HG02588 (cell line): ENCODE results near the gene SYMPK.
A peak's percentile ranks its signal among the peaks of the same experiment; 100 is the strongest.
"Not testable (repeated sequence)": the region's sequence is repeated elsewhere in the genome, so short reads cannot be mapped to it uniquely, and the experiment has no call there.

Experiments
- ATAC-seq: cut with Tn5 transposase; IDR thresholded peaks from one replicate; pipeline ENCODE4 v1.9.1; 2021; ENCODE audit warnings: mild to moderate bottlenecking, moderate library complexity; ENCODE audit not compliant: unreplicated experiment

Gene SYMPK

DNA sequence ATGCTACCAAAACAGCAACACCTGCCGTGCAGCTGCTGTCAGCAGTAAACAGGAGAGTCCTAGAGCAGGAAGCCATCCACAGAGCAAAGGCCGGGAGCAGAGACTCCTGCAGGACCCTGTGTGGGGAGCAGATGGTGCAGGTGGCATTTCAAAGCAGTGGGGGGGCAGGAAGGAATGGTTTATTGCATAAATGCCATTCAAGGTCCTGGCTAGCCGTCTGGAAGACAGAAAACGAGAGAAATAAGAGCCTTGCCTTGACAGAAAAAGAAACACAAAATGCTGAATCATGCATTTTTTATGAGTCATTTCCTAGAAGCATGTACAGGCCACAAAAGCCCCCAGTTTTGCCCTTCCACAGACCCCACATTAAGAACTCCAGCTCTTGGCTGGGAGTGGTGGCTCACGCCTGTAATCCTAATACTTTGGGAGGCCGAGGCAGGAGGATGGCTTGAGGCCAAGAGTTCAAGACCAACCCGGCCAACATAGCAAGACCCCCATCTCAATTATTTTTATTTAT, 53.2 kb downstream of the SYMPK start:
- no peak for ATAC-seq

DNA sequence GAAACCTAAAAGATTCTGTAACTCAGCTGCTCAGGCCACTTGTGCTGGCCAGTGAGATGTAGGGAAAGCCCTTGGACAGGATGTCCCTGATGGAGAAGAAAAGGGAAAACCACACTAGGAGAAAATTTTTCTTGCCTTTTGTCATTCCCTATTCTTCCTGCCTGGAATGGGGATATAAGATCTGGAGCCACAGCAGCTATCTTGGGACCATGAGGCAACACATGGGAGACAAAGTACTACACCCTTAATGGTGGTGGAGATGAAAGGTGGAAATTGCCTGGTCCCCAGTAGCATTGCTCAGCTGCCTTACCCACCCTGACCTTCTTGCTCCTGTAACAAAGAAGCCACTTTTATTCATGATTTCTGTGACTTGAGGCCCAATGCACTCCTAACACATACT, 57.2 kb downstream of the SYMPK start:
- ATAC-seq = no peak

DNA sequence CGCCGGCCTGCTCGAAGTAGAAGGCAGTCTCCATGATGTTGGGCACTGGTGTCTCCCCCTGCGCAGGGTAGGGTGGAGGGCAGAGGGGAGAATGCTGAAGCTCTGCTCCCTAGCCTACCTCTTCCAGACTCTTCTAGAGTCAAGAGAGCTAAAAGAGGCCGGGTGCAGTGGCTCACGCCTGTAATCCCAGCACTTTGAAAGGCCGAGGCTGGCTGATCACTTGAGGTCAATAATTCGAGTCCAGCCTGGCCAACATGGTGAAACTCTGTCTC, 58.1 kb downstream of the SYMPK start:
- ATAC-seq = no peak

DNA sequence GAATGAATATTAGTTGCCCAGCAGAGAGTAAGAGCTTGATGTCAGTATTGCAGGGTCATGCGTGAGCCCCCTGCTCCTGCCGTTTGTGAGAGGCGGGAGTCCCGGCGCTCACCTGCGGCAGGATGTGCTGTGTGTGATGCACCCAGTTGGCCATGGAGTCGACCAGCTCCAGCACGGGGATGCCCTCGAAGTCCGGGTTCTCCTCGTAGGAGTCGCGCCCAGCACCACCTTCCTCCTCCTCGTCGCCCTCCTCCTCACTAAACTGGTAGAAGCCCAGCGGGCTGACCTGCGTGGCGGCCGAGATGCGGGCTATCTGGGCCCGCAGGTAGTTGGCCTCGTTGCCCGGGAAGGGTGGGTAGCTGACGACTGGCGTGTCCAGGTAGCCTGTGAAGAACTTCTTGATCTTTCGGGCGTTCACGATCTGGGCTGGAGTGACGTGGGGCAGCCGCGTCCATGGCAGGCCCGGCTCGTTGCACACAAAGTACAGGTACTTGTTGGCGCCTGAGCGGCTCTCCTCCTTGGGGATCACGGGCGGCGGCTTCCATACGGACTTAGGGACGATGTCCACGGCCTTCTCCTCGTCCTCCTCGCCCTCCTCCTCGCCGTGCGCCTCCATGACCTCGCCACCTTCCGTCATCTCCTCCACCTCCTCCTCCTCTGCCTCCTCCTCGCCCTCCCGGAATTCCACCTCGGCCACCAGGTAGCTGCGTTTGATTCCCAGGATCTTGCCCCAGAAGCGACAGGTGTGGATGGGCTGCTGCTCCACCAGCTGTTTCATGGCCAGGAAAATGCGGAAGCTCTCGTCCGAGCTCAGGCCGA, 58.6 kb downstream of the SYMPK start:
- ATAC-seq = no peak

DNA sequence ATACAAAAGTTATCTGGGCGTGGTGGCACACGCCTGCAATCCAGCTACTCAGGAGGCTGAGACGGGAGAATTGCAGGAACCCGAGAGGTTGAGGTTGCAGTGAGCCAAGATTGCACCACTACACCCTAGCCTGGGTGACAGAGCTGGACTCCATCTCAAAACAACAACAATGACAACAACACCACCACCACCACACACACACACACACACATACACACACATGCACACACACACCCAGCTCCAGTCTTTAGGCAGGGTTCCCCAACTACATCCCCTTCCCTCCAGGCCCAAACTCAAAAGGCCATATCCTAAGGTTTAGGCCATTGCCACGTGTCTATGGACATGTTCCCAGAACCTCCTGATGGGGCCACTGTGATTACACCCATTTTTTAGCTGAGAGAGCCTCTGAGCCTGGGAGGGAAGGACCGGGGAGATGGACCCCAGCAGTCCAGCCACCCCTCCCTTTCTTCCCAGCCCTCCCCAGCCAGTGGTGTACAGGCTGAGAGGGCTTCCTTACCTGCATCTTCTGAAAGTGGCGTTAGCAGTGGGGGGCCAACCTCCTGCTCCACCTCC, 61.3 kb downstream of the SYMPK start:
- no peak for ATAC-seq

DNA sequence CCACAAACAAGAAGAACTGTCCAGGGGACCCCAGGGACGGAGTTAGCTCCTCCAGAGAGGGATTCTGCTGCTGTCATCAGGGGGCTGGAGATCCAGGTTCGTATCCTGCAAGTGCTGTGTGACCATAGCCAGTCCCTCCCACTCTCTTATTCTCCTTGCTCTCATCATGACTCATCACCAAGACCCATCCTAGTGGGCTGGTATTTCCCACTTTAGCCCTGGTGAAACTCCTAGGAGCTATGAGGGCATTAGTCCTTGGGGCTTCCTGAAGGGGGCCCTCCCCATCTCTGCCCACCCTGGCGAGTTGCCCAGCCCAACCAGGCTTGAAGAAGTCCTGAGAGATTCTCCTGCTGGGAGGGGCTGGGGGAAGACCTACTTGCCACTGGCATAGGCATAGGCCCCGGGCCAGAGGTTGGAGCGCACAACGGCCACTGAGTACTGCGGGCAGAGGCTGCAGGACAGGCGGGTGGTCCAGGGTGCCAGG, 62.8 kb downstream of the SYMPK start:
- ATAC-seq = no peak

DNA sequence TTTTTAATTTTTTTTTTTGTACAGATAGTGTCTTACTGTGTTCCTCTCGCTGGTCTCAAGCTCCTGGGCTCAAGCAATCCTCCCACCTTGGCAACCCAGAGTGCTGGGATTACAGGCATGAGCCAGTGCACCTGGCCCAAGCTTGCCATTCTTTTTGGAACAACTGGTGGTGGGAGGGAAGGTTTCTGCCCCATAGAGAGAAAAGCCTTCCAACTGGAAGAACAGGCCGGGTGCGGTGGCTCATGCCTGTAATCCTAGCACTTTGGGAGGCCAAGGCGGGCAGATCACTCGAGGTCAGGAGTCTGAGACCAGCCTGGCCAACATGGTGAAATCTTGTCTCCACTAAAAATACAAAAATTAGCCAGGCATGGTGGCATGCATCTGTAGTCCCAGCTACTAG, 63.4 kb downstream of the SYMPK start:
- not testable (repeated sequence) for ATAC-seq

DNA sequence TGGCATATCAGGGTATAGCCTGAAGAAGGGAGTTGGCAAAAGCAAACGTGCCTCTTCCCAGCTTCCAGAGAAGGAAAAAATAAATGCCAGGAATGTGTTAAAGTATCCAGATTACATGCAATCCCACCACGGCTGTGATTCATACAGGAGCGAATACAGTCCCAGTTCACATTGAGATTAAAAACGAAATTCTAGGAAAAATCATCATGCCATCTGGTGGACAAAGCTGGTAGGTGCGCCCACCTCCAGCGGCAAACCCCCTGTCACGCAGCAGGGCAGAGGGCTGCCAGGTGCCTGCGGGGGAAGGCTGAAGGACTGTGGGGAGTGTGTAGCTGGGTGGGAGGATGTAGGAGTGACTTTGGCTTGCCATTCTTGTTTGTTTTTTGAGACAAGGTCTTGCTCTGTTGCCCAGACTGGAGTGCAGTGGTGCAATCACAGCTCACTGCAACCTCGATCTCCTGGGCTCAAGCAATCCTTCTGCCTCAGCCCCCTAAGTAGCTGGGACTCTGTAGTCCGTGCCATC, 63.9 kb downstream of the SYMPK start:
- no peak for ATAC-seq

DNA sequence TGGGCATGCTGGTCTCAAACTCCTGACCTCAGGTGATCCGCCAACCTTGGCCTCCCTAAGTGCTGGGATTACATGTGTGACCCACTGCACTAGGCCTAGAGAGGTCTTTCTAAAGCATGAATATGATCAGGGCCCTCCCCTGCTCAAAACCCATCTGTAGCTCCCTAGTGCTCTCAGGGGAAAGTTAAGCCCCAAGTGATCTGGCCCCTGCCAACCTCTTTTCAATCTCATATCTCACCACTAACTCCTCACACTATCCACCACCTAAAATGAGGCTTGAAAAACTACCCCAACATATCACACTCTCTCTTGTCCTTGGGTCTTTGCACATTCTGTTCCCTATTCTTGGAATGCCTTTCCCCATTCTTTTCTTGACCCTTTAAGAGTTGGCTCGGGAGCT, 68.3 kb downstream of the SYMPK start:
- no peak for ATAC-seq

DNA sequence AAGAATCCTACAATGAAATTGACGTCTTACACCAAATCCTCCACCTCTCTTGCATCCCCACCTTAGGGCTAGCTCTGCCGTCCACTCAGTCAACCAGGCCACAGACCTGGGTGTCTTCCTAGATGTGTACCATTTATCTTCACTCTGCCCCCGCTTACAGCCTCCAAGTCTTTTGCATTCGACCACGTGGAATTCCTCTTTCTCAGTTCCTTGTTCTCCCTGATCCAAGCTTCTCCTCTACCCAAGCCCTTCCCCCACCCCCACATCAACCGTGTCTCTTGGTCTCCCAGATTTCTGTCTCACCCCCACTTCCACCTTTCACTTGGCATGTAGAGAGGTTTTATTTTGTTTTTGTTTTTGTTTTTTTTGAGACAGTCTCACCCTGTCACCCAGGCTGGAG, 69.1 kb downstream of the SYMPK start:
- ATAC-seq = no peak

DNA sequence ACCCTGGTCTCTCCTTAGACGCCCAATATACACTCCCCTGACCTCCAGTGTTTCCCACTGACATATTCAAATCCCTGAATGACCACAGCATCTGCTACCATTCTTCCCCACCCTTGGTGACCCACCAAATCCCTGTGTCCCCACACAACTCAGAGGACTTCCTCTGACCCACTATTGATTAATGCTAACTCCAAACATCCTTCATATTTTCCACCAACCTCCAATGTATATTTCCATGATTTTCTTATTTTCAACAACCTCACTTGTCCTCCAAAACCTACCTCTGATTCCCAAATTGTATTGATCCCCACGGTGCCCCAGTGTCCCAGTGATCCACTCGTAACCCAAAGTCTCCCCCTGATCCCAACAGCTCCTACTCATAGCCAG, 69.8 kb downstream of the SYMPK start:
- ATAC-seq = no peak

DNA sequence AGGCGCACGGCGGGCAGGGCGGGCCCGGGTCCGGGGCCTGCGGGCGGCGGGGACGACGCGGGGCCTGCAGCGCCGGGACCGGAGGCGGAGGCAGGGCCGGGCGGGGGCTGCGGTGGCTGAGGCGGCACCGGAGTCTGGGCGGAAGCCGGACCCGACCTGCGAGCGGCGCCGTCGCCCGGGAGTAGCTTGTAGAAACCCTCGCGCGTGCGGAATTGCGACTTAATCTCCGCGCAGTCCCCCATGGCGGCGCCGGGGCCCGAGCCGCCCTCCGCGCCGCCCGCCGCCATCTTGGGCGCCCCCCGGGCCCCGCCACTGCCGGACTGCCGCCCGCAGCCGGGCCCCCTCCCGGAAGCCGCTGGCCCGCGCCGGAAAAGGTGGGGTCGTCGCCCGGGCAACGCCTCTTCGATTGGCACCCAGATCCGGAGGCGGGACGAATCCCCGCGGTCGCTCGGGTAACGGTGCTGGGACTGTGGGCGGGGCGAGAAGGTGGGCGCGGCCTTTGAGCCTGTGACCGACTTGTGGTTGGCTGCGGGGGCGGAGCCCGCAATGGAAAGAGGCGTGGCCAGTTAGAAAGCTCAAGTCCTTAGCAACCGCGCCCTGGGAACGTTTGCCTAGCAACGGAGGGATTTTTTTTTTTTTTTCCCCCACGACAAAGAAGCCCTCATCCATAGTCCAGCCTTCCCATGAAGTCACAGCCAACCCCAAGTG, 70.3 kb downstream of the SYMPK start, which contains the start of gene DMWD:
TSS of gene DMWD (minus strand) at position 376 of the 708 bp plus-strand sequence. CDS start at position 287, 89 bp downstream.
- ATAC-seq = peak; percentile 89

DNA sequence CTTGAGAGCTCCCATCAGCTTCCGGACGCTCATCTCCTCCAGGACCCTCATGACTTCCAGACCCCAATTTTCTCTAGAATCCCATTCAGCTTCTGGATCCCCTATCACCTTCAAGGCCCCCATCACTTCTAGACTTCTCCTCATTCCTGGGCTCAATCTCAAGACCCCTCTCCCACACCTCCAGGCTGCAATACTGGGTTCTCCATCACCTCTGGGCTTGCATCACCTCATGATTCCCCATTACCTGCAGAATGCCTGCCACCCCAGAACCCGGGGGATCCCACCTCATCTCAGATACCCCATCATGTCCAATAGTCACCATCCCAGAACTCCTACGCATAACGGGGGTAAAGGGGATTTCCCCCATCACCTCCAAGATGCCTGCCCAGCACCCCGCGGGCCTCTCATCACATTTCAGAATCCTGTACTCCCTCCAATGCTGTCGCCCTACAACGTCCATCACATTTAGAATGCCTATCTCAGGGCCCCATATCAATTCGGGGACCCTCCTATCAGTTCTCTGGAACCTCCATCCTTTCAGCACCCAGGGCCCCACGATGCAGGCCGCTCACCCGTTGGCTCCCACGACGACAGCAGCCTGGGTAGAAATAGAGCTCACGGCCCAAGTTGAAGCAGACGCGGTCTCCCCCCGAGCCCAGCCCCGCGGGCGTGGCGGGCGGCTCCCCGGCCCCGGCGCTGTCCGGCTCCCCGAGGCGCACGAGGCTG, 71.0 kb downstream of the SYMPK start:
- peak; percentile 23 for ATAC-seq

DNA sequence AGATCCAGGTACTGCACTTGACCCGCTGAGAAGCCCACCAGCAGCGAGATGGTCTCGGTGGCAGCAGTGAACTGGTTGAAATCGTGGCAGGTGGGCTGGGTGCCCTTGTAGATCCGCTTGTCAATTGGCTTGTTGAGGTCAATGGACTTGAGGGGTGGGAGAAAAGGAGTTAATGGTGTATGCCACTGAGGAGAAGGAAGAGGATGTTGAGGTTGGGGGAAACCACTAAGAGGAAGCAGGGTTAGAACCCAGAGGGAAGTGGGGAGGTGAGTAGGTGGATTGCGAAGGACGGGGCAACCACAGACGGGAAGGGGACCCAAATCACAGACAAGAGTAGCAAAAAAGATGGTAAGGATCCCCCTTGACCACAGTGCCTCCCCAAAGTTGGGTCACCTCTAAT, 72.0 kb downstream of the SYMPK start:
- no peak for ATAC-seq

DNA sequence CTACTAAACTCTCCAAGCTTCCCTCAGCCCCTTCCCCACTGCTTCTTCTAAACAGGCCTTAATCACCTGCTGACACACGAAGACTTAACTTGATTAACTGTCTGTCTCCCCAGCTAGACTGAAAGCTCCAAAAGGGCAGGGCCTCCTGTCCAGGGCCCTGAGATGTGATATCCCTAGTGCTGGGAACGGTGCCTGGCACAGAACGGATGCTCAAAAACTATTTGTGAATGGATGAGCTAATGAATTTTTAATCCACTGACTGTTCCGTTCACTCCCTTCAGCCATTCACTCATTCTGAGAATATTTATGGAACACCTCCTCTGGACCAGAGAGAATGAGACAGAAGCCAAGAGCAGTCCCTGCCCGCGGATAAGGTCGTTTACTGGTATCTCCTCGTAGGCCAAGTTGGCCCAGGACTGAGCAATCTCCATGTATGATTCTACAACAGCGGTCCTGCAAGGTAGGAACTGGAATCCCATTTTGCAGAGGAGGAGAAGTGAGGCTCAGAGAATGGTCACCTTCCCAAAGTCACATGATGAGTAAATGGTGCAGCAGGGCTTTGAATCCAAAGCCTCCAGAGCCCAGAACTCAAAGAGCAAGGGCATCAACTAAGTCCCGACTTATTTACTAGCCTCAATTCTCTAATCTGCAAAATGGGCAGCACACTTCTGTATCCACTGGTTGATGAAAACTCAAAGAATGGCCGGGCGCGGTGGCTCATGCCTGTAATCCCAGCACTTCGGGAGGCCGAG, 73.7 kb downstream of the SYMPK start:
- ATAC-seq = no peak

DNA sequence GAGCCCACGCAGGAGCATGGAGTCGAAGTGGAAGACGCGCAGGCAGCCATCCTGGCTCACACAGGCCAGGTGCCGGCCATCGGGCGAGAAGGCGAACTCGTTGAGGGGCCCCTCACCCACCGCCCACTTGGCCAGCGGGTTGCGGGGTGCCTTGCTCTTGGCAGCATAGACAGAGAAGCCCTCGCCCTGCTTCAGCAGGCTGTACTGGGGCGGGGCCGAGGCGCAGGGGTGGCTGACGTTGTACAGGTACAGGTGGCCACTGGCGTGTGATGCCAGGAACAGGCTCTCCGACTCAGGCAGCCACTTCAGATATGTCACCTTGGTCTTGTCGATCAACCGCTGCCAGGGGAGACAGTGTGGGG, 76.4 kb downstream of the SYMPK start:
- ATAC-seq = no peak

DNA sequence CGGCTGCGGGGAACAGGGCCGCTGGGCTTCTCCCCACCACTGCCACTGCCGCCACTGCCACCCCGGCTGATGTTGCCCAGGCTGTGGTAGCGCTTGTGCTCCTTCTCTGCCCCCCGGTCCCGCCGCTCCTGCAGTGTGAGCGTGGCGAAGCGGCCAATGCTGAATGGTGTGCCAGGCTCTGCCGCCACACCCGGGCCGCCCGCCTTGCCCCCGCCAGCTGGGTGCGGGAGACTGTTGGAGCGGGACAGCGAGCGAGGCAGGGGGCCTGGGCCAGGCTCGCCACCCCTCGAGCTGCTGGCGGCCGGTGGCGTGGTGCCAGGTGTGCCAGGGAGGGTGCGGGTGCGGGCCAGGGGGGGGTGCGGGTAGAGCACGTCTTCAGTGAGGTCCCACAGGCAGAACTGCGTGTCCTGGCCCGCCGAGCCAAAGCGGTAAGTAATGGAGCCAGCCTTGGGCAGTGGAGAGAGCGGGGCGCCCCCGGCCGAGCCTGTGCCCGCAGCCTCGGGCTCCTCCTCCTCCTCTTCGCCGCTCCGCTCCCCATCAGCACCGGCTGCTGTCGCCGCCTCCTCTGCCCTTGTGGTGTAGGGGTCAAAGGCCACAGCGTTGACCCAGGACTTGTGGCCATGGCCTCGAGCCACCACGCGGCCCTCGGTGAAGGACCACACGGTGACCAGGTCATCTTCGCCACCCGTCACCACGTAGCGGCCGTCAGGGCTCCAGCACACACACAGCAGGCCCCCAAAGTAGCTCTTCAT, 77.0 kb downstream of the SYMPK start:
- no peak for ATAC-seq

DNA sequence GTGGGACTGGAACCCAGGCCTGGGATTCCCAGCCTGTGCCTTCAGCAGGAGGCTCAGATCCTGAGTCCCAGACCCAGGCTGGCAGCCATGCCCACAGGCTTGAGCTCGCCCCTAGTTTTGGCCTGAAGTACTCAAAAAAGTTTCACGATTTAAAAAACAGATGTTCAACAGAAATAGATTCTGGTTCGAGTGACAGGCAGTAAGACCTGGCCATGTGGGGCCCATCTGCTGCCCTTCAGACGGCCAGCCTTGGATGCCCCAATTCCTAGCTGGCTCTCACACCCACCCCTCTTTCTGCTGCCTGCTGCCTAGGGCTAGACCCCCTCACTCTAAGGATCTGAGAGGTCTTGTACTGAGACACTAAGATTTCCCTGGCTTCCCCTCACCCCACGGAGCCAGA, 77.8 kb downstream of the SYMPK start:
- no peak for ATAC-seq

DNA sequence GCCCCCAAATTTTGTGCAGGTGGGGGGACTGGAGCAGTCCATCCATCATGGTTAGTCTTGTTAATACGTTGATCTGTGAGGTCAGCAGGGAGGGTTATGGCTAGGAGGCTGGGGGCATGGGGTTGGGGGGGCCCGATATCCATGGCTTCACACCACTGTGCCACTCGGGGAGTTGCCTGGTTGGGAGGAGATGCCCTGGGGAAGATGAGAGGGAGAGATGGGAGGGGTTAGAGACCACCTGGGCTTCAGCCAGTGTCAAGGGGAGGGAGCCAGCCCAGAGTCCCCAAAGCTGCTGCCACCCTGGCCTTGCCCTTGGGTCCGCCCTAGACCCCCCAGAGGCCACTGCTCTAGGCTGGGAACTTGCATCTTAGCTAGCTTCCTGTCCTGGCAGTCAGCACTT, 78.9 kb downstream of the SYMPK start:
- no peak for ATAC-seq
